Peyer's patch (tissue), 4 donors: Measurements from ENCODE around the gene CDC14B.

ENCODE experiments used
- POLR2A ChIP-seq, 2 donors: fragments of 450-650 bp; IDR thresholded peaks; one replicate each; pipeline ENCODE4 v1.5.1; 2017; ENCODE audit warnings: antibody characterized with exemption in 2 of 2, mild to moderate bottlenecking in 2 of 2, moderate library complexity in 2 of 2
- TF ChIP-seq, protein P1 (sequence below), 6 experiments: fragments of 450-650 bp in 4 of 6; fragments of 200-600 bp in 2 of 6; sonication (generic) in 1 of 6; IDR thresholded peaks; one replicate each; pipeline ENCODE4 v1.5.1; 2017 to 2019; ENCODE audit warnings: antibody characterized with exemption in 6 of 6, mild to moderate bottlenecking in 3 of 6, moderate library complexity in 1 of 6

DNA sequence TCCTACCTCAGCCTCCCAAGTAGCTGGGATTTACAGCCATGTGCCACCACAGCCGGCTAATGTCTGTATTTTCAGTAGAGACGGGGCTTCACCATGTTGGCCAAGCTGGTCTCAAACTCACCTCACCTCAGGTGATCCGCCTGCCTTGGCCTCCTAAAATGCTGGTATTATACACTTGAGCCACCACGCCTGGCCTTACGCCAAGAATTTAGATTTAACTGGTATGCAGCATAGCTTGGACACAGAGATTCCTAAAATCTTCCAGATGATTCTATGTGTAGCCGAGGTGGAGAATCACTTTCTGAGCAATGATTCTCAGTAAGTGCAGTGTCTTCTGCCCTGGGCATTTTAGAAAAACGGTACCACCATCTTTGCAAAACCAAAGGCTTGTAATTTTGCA is 95.6 kb downstream of the CDC14B start:
- TF ChIP-seq POLR2A (IDR thresholded peaks at IDR 0.05): no peak
- TF ChIP-seq, protein P1, sequence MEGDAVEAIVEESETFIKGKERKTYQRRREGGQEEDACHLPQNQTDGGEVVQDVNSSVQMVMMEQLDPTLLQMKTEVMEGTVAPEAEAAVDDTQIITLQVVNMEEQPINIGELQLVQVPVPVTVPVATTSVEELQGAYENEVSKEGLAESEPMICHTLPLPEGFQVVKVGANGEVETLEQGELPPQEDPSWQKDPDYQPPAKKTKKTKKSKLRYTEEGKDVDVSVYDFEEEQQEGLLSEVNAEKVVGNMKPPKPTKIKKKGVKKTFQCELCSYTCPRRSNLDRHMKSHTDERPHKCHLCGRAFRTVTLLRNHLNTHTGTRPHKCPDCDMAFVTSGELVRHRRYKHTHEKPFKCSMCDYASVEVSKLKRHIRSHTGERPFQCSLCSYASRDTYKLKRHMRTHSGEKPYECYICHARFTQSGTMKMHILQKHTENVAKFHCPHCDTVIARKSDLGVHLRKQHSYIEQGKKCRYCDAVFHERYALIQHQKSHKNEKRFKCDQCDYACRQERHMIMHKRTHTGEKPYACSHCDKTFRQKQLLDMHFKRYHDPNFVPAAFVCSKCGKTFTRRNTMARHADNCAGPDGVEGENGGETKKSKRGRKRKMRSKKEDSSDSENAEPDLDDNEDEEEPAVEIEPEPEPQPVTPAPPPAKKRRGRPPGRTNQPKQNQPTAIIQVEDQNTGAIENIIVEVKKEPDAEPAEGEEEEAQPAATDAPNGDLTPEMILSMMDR (IDR thresholded peaks at IDR 0.05): no peak
